GM19328 (cell line): ENCODE results near the gene CLIP1.
"Not testable (repeated sequence)": the region's sequence is repeated elsewhere in the genome, so short reads cannot be mapped to it uniquely, and the experiment has no call there.

ENCODE experiments used
- ATAC-seq: cut with Tn5 transposase; IDR thresholded peaks from one replicate; pipeline ENCODE4 v1.9.1; 2021; ENCODE audit warnings: mild to moderate bottlenecking, moderate library complexity; ENCODE audit not compliant: unreplicated experiment

The CLIP1 gene

GRCh38 chr12:122265886-122266229, 156.6 kb downstream of the CLIP1 start:
- peak; percentile 25 for ATAC-seq

- ATAC-seq, result no peak
Measured at GRCh38 chr12:122265476-122265875, 157.0 kb downstream of the CLIP1 start.

- ATAC-seq, result not testable (repeated sequence)
Measured at GRCh38 chr12:122260735-122261134, 161.7 kb downstream of the CLIP1 start.

- not testable (repeated sequence) for ATAC-seq
Measured at GRCh38 chr12:122258939-122259338, 163.5 kb downstream of the CLIP1 start.

GRCh38 chr12:122258462-122258861, 164.0 kb downstream of the CLIP1 start:
- ATAC-seq, result not testable (repeated sequence)

- no peak for ATAC-seq
Measured at GRCh38 chr12:122250536-122250935, 171.9 kb downstream of the CLIP1 start.

GRCh38 chr12:122250047-122250446, 172.4 kb downstream of the CLIP1 start:
- no peak for ATAC-seq

- ATAC-seq, result no peak
Measured at GRCh38 chr12:122245553-122245952, 176.9 kb downstream of the CLIP1 start.

- ATAC-seq, result no peak
Measured at GRCh38 chr12:122244565-122245371, 177.7 kb downstream of the CLIP1 start.

- ATAC-seq, result no peak
Measured at GRCh38 chr12:122243965-122244364, 178.5 kb downstream of the CLIP1 start.

GRCh38 chr12:122238861-122239260, 183.6 kb downstream of the CLIP1 start:
- no peak for ATAC-seq

GRCh38 chr12:122235741-122236140, 186.7 kb downstream of the CLIP1 start:
- no peak for ATAC-seq

GRCh38 chr12:122232691-122233090, 189.8 kb downstream of the CLIP1 start:
- no peak for ATAC-seq

GRCh38 chr12:122230798-122231197, 191.7 kb downstream of the CLIP1 start:
- ATAC-seq, result no peak

GRCh38 chr12:122228092-122228491, 194.4 kb downstream of the CLIP1 start:
- no peak for ATAC-seq

- ATAC-seq, result no peak
Measured at GRCh38 chr12:122227341-122227740, 195.1 kb downstream of the CLIP1 start.

- no peak for ATAC-seq
Measured at GRCh38 chr12:122226366-122227125, 195.9 kb downstream of the CLIP1 start.

GRCh38 chr12:122225683-122226365, 196.6 kb downstream of the CLIP1 start, which contains the start of gene DIABLO:
DIABLO (minus strand) TSS chr12:122226052; CDS start chr12:122226014, 38 bp downstream.
- ATAC-seq, result peak; percentile 86
